Measurements from ENCODE around the gene SMPD3. TPM values are rescaled to one million over a fixed set of nuclear protein-coding genes. Genes with fewer than 3 reads are reported as not detected.

The SMPD3 gene
- total and polyA plus RNA-seq, 9 of the 15 experiments (the other 6 are each of a cell fraction or from before 2014, with no cell fraction given): 0.03 to 1.2 (median 0.18) TPM

DNA sequence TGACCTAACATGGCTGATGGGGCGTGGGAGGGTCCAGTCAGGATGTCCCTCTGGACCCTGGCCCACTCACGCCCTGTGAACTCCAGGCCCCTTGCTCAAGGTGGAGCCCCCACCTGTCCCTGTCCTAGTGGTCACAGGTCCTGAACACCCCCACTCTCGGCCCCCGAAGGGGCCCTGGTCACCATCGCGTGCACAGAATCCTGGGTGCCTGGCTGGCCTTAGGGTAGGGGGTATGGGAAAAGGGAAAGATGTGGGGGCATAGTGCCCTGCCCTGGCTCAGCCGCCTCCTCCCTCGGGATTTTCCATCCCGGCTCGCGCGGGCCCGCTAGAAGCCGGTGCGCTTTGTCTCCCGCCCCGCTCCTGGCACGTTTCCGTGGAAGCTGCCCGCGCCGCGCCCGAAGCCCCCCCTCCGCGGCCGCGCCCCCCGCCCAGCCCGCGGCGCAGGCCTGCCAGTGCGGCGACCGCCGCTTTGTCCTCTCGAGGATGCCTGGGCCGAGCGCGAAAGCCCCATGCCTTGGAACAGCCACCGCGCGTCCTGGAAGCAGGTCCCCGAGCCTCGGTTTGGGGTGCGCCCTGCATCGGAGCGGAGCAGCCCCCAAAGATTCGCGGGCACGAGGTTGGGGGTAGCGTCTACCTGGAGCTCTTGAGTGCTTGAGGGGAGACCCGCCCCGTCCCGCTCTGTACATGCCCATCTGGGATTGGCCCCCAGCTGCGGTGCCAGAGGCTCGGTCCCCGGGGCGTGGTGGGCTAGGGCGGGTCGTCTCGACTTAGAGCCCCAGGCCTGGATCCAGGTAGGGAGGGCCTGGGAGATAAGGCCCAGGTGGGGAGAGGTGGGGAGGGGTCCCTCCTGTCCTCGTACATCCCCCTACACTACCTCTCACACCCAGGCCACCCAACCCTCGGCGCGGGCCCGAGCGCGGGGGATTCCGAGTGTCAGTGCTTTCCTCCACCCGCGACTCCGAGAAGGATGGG, 1.3 kb downstream of the SMPD3 start:
- no peak for FAIRE-seq
- Histone ChIP-seq H3K79me2 (ENCODE audit: control insufficient read depth, insufficient read depth, low read length) (no peaks in the 10 kb centered on the region), H3K4me1 (replicated peaks in 1 of 2; ENCODE audit: control insufficient read depth in 2 of 2, insufficient read depth in 2 of 2, low read length in 2 of 2) (peaks cover 2 to 22% of the 10 kb centered on the region in 2 experiments; a peak in 2 of 5 replicates), H3K4me3 (no peak overlapping the region), H3K4me2 (ENCODE audit: insufficient read depth, low read length) (no peak overlapping the region), H4K20me1 (replicated peaks; ENCODE audit: control insufficient read depth, insufficient read depth, low read length) (no peaks in the 10 kb centered on the region), H3K27ac (ENCODE audit: extremely low read depth, low read depth, low read length) (no peak overlapping the region), H2AFZ (ENCODE audit: low read depth, low read length) (no peak overlapping the region), H3K27me3 (ENCODE audit: control insufficient read depth in 2 of 2, insufficient read depth in 2 of 2, low read length in 2 of 2) (peaks cover 0 to 5% of the 10 kb centered on the region in 2 experiments; a peak in 1 of 5 replicates), H3K36me3 (ENCODE audit: control insufficient read depth, insufficient read depth, low read length) (no peaks in the 10 kb centered on the region), H3K9me3 (replicated peaks; ENCODE audit: control insufficient read depth, insufficient read depth, low read depth, low read length) (no peaks in the 10 kb centered on the region), H3K9ac (ENCODE audit: insufficient read depth in 1 of 2, low read depth in 2 of 2, low read length in 2 of 2) (no peak overlapping the region), H3K9me1 (ENCODE audit: control insufficient read depth, insufficient read depth, low read length) (no peaks in the 10 kb centered on the region)
- intact Hi-C loops (cut with micrococcal nuclease): no loop called here
- in situ Hi-C loops (cut with MboI): no loop called here
- DNase-seq (ENCODE audit: extremely low read depth in 1 of 4, low spot score in 3 of 4): no peak
- ChIA-PET POLR2A (no interaction called here), CTCF (ENCODE audit: low intra/inter-chr PET ratio) (no interaction called here)
- 54% methylated on average over 30 of the region's 73 CpGs for WGBS (ENCODE audit: insufficient coverage, low coverage, missing lambda C conversion rate)
- TF ChIP-seq, protein P1, sequence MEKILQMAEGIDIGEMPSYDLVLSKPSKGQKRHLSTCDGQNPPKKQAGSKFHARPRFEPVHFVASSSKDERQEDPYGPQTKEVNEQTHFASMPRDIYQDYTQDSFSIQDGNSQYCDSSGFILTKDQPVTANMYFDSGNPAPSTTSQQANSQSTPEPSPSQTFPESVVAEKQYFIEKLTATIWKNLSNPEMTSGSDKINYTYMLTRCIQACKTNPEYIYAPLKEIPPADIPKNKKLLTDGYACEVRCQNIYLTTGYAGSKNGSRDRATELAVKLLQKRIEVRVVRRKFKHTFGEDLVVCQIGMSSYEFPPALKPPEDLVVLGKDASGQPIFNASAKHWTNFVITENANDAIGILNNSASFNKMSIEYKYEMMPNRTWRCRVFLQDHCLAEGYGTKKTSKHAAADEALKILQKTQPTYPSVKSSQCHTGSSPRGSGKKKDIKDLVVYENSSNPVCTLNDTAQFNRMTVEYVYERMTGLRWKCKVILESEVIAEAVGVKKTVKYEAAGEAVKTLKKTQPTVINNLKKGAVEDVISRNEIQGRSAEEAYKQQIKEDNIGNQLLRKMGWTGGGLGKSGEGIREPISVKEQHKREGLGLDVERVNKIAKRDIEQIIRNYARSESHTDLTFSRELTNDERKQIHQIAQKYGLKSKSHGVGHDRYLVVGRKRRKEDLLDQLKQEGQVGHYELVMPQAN (IDR thresholded peaks at IDR 0.05; ENCODE audit: borderline replicate concordance): no peak
- TF ChIP-seq ZNF354B (CRISPR knock-in tag; IDR thresholded peaks at IDR 0.05): no peak
- no peak for TF ChIP-seq ZNF408 (CRISPR knock-in tag; IDR thresholded peaks at IDR 0.05; ENCODE audit: low read depth)
- TF ChIP-seq SMAD3 (CRISPR knock-in tag; conservative IDR thresholded peaks at IDR 0.05): no peak
- no peak for TF ChIP-seq PHB (CRISPR knock-in tag; IDR thresholded peaks at IDR 0.05)
- no TSS peak for BruUV-seq (replicated peaks)
- ATAC-seq: no peak
